HG03571 (cell line): ENCODE measurements around the gene NEGR1.

ENCODE experiments used
- ATAC-seq: cut with Tn5 transposase; IDR thresholded peaks from one replicate; pipeline ENCODE4 v1.9.1; 2021; ENCODE audit not compliant: unreplicated experiment

NEGR1 gene

GRCh38 chr1:71509051-71509595 is 773.2 kb downstream of the NEGR1 start:
- ATAC-seq, result no peak

GRCh38 chr1:71502006-71502405 is 780.3 kb downstream of the NEGR1 start:
- ATAC-seq, result no peak

- ATAC-seq, result no peak
Observed at GRCh38 chr1:71498542-71498941, 783.8 kb downstream of the NEGR1 start.

GRCh38 chr1:71494163-71494562 is 788.2 kb downstream of the NEGR1 start:
- no peak for ATAC-seq

GRCh38 chr1:71492298-71493041 is 789.9 kb downstream of the NEGR1 start:
- ATAC-seq, result no peak

- ATAC-seq, result no peak
Observed at GRCh38 chr1:71490432-71490831, 791.9 kb downstream of the NEGR1 start.

GRCh38 chr1:71488555-71489252 is 793.6 kb downstream of the NEGR1 start:
- ATAC-seq, result no peak

GRCh38 chr1:71473331-71473730 is 809.0 kb downstream of the NEGR1 start:
- ATAC-seq, result no peak

GRCh38 chr1:71465093-71465492 is 817.2 kb downstream of the NEGR1 start:
- ATAC-seq, result no peak

- ATAC-seq, result no peak
Observed at GRCh38 chr1:71464016-71464415, 818.3 kb downstream of the NEGR1 start.

GRCh38 chr1:71463144-71463543 is 819.2 kb downstream of the NEGR1 start:
- ATAC-seq, result no peak

- ATAC-seq, result no peak
Observed at GRCh38 chr1:71462247-71462646, 820.1 kb downstream of the NEGR1 start.

- ATAC-seq, result no peak
Observed at GRCh38 chr1:71461416-71461815, 820.9 kb downstream of the NEGR1 start.

- no peak for ATAC-seq
Observed at GRCh38 chr1:71448444-71448843, 833.9 kb downstream of the NEGR1 start.

GRCh38 chr1:71438626-71439025 is 843.7 kb downstream of the NEGR1 start:
- ATAC-seq, result no peak

- no peak for ATAC-seq
Observed at GRCh38 chr1:71435951-71436350, 846.4 kb downstream of the NEGR1 start.

GRCh38 chr1:71434240-71434639 is 848.1 kb downstream of the NEGR1 start:
- ATAC-seq, result no peak

- ATAC-seq, result no peak
Observed at GRCh38 chr1:71428029-71428428, 854.3 kb downstream of the NEGR1 start.

GRCh38 chr1:71427066-71427465 is 855.3 kb downstream of the NEGR1 start:
- ATAC-seq, result no peak

- ATAC-seq, result no peak
Observed at GRCh38 chr1:71424536-71424935, 857.8 kb downstream of the NEGR1 start.

GRCh38 chr1:71422221-71422620 is 860.1 kb downstream of the NEGR1 start:
- no peak for ATAC-seq

GRCh38 chr1:71417421-71417820 is 864.9 kb downstream of the NEGR1 start:
- ATAC-seq, result no peak
